GM04504 (cell line): ENCODE data around the gene OBP2B.

Experiments
- DNase-seq: peaks from one replicate; pipeline ENCODE4 v3.0.0-alpha.2; 2012; ENCODE audit warnings: low read depth

The OBP2B gene

DNA sequence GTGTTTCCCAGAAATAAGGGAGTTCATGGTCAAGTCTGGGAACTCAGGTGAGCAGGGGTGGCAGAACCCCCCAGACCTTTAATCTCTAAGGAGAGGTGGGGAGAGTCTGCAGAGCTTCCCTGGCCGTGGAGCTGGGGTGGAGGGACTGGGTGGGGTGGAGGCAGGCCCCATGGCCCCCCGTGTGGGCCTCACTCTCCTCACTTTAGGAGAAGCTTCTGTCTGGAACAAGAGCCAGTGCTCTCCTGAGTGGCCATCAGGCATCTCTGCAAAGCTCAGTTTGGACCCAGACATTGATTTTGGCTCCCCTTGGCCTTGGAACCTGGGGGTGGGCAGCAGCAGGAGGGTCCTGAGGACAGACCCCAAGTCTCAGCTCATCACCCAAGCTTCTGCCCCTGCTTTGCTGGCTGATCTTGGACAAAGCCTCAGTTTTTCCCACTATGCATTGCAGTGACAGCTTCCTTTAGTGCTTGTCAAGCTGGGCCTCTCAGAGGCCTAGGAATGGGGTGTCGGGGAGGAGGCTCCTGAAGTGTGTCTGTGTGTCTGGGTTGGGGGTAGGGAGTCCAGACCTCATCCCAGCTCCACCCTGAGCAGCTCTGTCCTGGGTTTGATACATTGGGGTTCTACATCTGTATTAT is 41.8 kb downstream of the OBP2B start:
- DNase-seq = no peak

- no peak for DNase-seq
These were observed 42.7 kb downstream of the OBP2B start for GRCh38 chr9:133166392-133166791.

GRCh38 chr9:133165452-133165730 is 43.7 kb downstream of the OBP2B start:
- DNase-seq = no peak

- no peak for DNase-seq
These were observed 44.9 kb downstream of the OBP2B start for GRCh38 chr9:133164191-133164590.

DNA sequence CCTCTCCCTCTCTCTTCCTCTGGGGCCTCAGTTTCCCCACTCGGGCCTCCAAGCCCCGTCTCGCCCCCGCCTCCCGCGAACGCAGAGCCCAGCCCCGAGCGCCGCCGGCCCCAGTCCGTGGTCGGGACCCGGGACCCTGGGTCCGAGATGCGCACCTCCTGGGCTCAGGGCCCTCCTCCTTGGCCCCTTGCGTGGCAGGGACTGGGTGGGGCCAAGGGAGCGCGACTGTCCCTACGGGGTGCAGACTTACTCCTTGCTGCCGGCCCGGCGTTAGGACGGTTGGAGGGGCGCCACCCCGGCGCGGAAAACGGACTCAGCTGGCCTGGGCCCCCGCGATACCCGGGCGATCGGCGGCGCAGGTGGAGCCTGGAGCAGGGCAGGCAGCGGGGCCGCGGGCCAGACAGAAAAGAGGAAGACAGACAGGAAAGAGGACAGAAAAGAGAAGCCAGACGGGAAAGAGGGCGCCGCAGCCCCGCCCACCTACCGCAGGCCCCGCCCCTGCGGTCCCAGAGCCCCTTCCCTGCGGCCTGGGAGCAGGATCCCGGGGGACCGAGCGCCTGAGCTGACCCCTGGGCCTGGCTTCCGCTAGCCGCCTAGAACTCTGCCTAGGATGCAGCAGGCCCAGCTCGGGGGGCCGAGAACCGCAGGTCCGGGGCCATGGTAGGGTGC is 45.4 kb downstream of the OBP2B start, which contains the start of gene GBGT1:
TSS of gene GBGT1 (minus strand) at position 411 of the 669 bp plus-strand sequence. CDS start 1,502 bp downstream, outside the sequence.
- no peak for DNase-seq

DNA sequence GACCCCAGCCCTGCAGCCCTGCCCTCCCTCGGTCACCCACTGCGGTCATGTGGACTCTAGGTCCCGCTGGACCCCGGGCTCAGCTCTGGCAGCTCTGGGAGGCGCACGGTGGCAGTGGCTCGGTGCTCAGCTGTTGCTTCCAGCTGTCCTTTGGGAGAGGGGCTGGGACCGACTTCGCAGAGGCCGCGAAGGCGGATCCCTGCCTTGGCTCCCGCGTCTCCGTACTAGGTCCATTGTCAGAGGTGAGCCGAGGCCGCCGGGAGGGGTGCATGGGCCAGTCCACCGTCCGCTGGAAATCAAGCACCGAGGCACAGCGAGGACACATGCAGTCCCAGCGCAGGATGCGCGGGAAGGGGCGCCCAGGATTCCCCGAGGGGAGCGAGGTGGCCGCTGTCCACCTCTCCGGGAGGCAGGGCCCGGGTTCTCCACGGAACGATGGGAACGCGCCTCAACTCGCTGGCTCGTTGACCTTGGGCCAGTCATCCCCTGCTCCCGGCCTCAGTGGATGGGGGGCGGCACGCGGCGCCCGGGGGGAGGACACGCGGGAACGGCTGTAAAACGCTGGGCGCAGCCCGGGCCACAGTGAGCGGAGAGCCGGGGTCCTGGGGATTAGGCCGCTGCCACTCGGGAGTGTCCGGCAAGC is 46.1 kb downstream of the OBP2B start:
- no peak for DNase-seq

DNA sequence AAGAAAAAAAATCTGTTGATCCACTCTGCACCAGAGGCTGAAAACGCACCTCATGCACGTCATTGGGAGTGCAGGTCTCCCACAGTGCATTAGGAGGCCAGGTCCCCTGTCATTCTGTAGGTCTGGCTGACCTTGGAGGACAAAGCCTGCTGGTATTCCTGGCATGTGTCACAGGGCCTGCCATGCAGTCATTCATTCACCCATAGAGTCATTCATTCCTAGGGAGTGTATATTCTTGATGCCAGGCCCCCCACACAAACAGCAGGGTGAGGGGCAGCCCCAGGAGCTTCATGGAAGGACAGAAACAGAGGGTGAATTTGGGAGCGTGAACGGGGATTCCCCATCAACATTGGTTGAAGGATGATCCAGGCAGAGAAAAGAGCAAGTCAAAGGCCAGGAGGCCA is 47.5 kb downstream of the OBP2B start:
- no peak for DNase-seq

DNA sequence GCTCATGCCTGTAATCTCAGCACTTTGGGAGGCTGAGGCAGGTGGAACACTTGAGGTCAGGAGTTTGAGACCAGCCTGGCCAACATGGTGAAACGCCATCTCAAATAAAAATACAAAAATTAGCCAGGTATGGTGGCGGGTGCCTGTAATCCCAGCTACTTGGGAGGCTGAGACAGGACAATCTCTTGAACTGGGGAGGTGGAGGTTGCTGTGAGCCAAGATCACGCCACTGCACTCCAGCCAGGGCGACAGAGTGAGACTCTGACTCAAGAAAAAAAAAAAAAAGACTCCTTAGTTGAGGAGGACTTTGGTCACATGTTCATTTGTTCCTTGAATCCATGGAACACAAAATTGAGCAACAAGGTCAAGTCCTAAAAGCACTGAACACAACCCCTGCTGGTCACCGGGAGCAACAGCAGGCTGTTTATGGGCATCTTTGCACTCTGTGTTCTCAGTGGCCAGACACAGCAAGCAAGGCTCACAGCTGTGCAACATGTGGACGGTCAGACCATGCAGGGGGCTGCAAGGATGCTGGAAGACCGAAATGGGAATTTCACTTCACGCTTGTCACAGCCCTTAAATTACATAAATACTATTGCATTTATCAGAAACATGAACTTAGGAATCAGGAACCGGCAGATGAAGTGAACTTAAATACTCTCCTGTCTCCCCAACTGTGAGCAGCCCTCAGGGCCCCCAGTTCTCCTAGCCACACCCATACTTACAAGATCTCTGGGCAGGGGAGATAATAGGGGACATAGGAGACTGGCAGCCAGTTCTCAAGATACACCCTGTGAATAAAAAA is 48.1 kb downstream of the OBP2B start:
- no peak for DNase-seq

- DNase-seq = no peak
These were observed 50.4 kb downstream of the OBP2B start for GRCh38 chr9:133158695-133159094.
